Right lobe of liver (tissue), 4 donors: Measurements from ENCODE around the gene CGB1.
"Not testable (repeated sequence)": the region's sequence is repeated elsewhere in the genome, so short reads cannot be mapped to it uniquely, and the experiment has no call there.

Source experiments
- CTCF ChIP-seq, 4 donors: fragments of 200-600 bp in 3 of 4; fragments of 450-650 bp in 1 of 4; IDR thresholded peaks; one replicate each; pipeline versions ENCODE4 v1.5.1 to v1.8.0; 2016 to 2022; ENCODE audit warnings: antibody characterized with exemption in 4 of 4, mild to moderate bottlenecking in 2 of 4
- POLR2A ChIP-seq: fragments of 450-650 bp; IDR thresholded peaks from one replicate; pipeline ENCODE4 v1.6.1; 2017; ENCODE audit warnings: antibody characterized with exemption, mild to moderate bottlenecking
- donor health status: DM: no; HTN: no; CAD: no.
- donor health status: DM: no; HTN: no; CAD: no.
- donor health status: DM: no; HTN: yes; CAD: no.

GRCh38 chr19:49074869-49075268 lies 38.2 kb upstream of the CGB1 start:
- peak; percentile 71 to 82 (median 74) for TF ChIP-seq CTCF (IDR thresholded peaks at IDR 0.05)
- not testable (repeated sequence) for TF ChIP-seq POLR2A
